Fibroblast of mammary gland (primary cell): ENCODE results near the gene DHX34.
A peak's percentile ranks its signal among the peaks of the same experiment; 100 is the strongest.

ENCODE experiments used
- DNase-seq: peaks from one replicate; pipeline ENCODE4 v3.0.0-alpha.2; 2010; ENCODE audit warnings: low read depth
- H3K4me3 ChIP-seq: 2 replicates; pipeline ENCODE4 v1.5.1; 2011; ENCODE audit warnings: low read depth, mild to moderate bottlenecking, low read length, moderate library complexity; ENCODE audit not compliant: control insufficient read depth
- TF ChIP-seq, protein P1 (sequence below): conservative IDR thresholded peaks from 2 replicates; pipeline ENCODE4 v1.5.1; 2011; ENCODE audit warnings: low read depth, low read length, inconsistent platforms; ENCODE audit not compliant: control insufficient read depth, insufficient read depth

The DHX34 gene

DNA sequence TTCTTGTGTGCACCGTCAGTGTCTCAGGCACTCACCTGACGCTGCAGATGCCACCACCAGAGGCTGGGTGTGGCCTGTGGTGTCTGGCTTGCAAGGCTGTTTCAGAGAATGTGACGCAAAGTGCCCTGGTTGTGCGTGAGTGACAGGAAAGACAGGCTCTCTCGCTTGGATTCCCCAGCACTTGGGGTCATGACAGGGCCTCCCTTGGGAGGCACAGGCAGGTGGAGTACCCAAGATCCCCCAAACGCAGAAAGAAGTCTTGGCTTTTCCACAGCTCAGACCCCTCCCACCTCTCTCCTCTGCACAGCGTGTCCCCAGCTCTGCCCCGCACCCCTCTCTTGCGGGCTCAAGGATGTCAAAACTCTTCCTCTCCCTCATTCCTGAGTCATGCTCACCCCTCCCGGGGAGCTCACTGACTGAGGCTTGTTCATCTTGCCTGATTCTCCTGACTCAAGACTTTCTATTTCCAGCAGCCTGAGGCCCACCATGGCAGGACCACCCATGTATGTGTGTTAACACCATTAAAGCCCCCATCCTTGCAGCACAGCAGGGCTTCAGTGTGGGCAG lies 21.0 kb downstream of the DHX34 start:
- H3K4me3 ChIP-seq, result no peak overlapping the region
- TF ChIP-seq, protein P1, sequence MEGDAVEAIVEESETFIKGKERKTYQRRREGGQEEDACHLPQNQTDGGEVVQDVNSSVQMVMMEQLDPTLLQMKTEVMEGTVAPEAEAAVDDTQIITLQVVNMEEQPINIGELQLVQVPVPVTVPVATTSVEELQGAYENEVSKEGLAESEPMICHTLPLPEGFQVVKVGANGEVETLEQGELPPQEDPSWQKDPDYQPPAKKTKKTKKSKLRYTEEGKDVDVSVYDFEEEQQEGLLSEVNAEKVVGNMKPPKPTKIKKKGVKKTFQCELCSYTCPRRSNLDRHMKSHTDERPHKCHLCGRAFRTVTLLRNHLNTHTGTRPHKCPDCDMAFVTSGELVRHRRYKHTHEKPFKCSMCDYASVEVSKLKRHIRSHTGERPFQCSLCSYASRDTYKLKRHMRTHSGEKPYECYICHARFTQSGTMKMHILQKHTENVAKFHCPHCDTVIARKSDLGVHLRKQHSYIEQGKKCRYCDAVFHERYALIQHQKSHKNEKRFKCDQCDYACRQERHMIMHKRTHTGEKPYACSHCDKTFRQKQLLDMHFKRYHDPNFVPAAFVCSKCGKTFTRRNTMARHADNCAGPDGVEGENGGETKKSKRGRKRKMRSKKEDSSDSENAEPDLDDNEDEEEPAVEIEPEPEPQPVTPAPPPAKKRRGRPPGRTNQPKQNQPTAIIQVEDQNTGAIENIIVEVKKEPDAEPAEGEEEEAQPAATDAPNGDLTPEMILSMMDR, result no peak

GRCh38 chr19:47371261-47371660 lies 22.1 kb downstream of the DHX34 start:
- no peak overlapping the region for H3K4me3 ChIP-seq
- DNase-seq, result no peak
- TF ChIP-seq, protein P1, result no peak

More for the DNA sequence above, 21.0 kb downstream of the DHX34 start:
- peak; percentile 81 for DNase-seq

DNA sequence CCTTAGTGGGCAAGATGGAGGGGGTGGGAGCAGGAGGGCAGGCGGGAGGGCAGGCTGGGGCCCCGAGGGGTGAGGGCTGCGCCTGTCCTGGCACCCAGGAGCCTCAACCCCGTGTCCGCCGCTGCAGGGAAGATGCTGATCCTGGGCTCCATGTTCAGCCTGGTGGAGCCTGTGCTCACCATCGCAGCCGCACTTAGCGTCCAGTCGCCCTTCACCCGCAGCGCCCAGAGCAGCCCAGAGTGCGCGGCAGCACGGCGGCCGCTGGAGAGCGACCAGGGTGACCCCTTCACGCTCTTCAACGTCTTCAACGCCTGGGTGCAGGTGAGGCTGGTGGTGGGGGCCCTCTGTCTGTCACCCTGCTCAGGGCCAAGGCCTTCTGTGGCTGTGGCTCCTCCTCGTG lies 23.5 kb downstream of the DHX34 start:
- no peak for DNase-seq
- TF ChIP-seq, protein P1, result no peak
- H3K4me3 ChIP-seq, result no peak overlapping the region

- TF ChIP-seq, protein P1, result no peak
- H3K4me3 ChIP-seq, result no peak overlapping the region
- no peak for DNase-seq
Measured at GRCh38 chr19:47373246-47374240, 24.4 kb downstream of the DHX34 start.

- TF ChIP-seq, protein P1, result no peak
- no peak for DNase-seq
- H3K4me3 ChIP-seq, result no peak overlapping the region
Measured at GRCh38 chr19:47374876-47375693, 26.0 kb downstream of the DHX34 start.

GRCh38 chr19:47375694-47376588 lies 26.8 kb downstream of the DHX34 start:
- H3K4me3 ChIP-seq, result no peak overlapping the region
- TF ChIP-seq, protein P1, result no peak
- no peak for DNase-seq
